H7 (cell line): ENCODE measurements around the gene NAV2. TPM values are rescaled to one million over a fixed set of nuclear protein-coding genes. Genes with fewer than 3 reads are reported as not detected.

ENCODE experiments used
- DNase-seq: peaks from one replicate; pipeline ENCODE4 v3.0.0; 2012
- H3K27me3 ChIP-seq: 2 replicates; pipeline ENCODE4 v1.6.0; 2011; ENCODE audit warnings: mild to moderate bottlenecking, low read length; ENCODE audit not compliant: control insufficient read depth, insufficient read depth
- H3K36me3 ChIP-seq: replicated peaks from 2 replicates; pipeline ENCODE4 v1.5.1; 2011; ENCODE audit warnings: low read length; ENCODE audit not compliant: control insufficient read depth, insufficient read depth
- H3K4me3 ChIP-seq: 2 replicates; pipeline ENCODE4 v1.5.1; 2011; ENCODE audit warnings: low read depth, mild to moderate bottlenecking, control low read depth, low read length, moderate library complexity; ENCODE audit not compliant: insufficient read depth
- total RNA-seq: library from RNA; depleted of rRNA; stranded (reverse); fragments of >200 nt; shearing (Covaris generic); gene quantifications from 2 replicates; pipeline ENCODE4 v1.2.3, GENCODE V29; 2014

The NAV2 gene
- total RNA-seq, 1 experiment from 2014 or later: 11.1 TPM

GRCh38 chr11:19697721-19698121, 14.9 kb upstream of the NAV2 start:
- Histone ChIP-seq H3K36me3 (no peaks in the 10 kb centered on the region), H3K4me3 (no peak overlapping the region), H3K27me3 (no peaks in the 10 kb centered on the region; the same call in 1 of the 2 replicates)
- DNase-seq: peak; percentile 56

GRCh38 chr11:19698493-19699292, 13.9 kb upstream of the NAV2 start:
- H3K36me3 ChIP-seq: no peaks in the 10 kb centered on the region
- no peaks in the 10 kb centered on the region; the same call in 1 of the 2 replicates for H3K27me3 ChIP-seq
- no peak overlapping the region for H3K4me3 ChIP-seq
- no peak for DNase-seq

- H3K4me3 ChIP-seq: no peak overlapping the region
- no peaks in the 10 kb centered on the region; the same call in 1 of the 2 replicates for H3K27me3 ChIP-seq
- H3K36me3 ChIP-seq: no peaks in the 10 kb centered on the region
- DNase-seq: no peak
Measured at GRCh38 chr11:19701421-19701820, 11.2 kb upstream of the NAV2 start.

GRCh38 chr11:19702620-19703019, 10.0 kb upstream of the NAV2 start:
- no peaks in the 10 kb centered on the region; the same call in 1 of the 2 replicates for H3K27me3 ChIP-seq

GRCh38 chr11:19703211-19703610, 9.4 kb upstream of the NAV2 start:
- no peaks in the 10 kb centered on the region; the same call in 1 of the 2 replicates for H3K27me3 ChIP-seq
- H3K36me3 ChIP-seq: no peaks in the 10 kb centered on the region
- no peak overlapping the region for H3K4me3 ChIP-seq
- DNase-seq: no peak

More at GRCh38 chr11:19702620-19703019, 10.0 kb upstream of the NAV2 start:
- no peak for DNase-seq
- Histone ChIP-seq H3K4me3 (no peak overlapping the region), H3K36me3 (no peaks in the 10 kb centered on the region)

GRCh38 chr11:19704213-19704612, 8.4 kb upstream of the NAV2 start:
- no peaks in the 10 kb centered on the region; the same call in 1 of the 2 replicates for H3K27me3 ChIP-seq

GRCh38 chr11:19705936-19706335, 6.7 kb upstream of the NAV2 start:
- H3K4me3 ChIP-seq: no peak overlapping the region
- no peaks in the 10 kb centered on the region; the same call in 1 of the 2 replicates for H3K27me3 ChIP-seq
- DNase-seq: no peak
- no peaks in the 10 kb centered on the region for H3K36me3 ChIP-seq

More at GRCh38 chr11:19704213-19704612, 8.4 kb upstream of the NAV2 start:
- Histone ChIP-seq H3K4me3 (no peak overlapping the region), H3K36me3 (no peaks in the 10 kb centered on the region)
- no peak for DNase-seq

- Histone ChIP-seq H3K36me3 (no peaks in the 10 kb centered on the region), H3K4me3 (peak overlapping the region; percentile 49), H3K27me3 (peaks cover 36% of the 10 kb centered on the region)
- DNase-seq: peak; percentile 71
Measured at GRCh38 chr11:19711911-19712280, 741 bp upstream of the NAV2 start.

- H3K36me3 ChIP-seq: no peaks in the 10 kb centered on the region
- peak overlapping the region; percentile 45 for H3K4me3 ChIP-seq
- DNase-seq: peak; percentile 71
- H3K27me3 ChIP-seq: peaks cover 36% of the 10 kb centered on the region
Measured at GRCh38 chr11:19713196-19714021, 772 bp downstream of the NAV2 start.

- DNase-seq: peak; percentile 61
- H3K27me3 ChIP-seq: peaks cover 36% of the 10 kb centered on the region
- peak overlapping the region; percentile 45; the same call in 1 of the 2 replicates for H3K4me3 ChIP-seq
- H3K36me3 ChIP-seq: no peaks in the 10 kb centered on the region
Measured at GRCh38 chr11:19714022-19714386, 1.4 kb downstream of the NAV2 start.

- DNase-seq: peak; percentile 70
- H3K4me3 ChIP-seq: peak overlapping the region; percentile 45; the same call in 1 of the 2 replicates
- peaks cover 36% of the 10 kb centered on the region for H3K27me3 ChIP-seq
- H3K36me3 ChIP-seq: no peaks in the 10 kb centered on the region
Measured at GRCh38 chr11:19714387-19715363, 2.0 kb downstream of the NAV2 start.

- DNase-seq: no peak
- peaks cover 36% of the 10 kb centered on the region for H3K27me3 ChIP-seq
- no peak overlapping the region for H3K4me3 ChIP-seq
- no peaks in the 10 kb centered on the region for H3K36me3 ChIP-seq
Measured at GRCh38 chr11:19715373-19715772, 2.7 kb downstream of the NAV2 start.

GRCh38 chr11:19718051-19718450, 5.4 kb downstream of the NAV2 start:
- H3K4me3 ChIP-seq: no peak overlapping the region
- H3K36me3 ChIP-seq: no peaks in the 10 kb centered on the region
- DNase-seq: no peak
- peaks cover 30% of the 10 kb centered on the region for H3K27me3 ChIP-seq

GRCh38 chr11:19718951-19719350, 6.3 kb downstream of the NAV2 start:
- DNase-seq: no peak
- H3K27me3 ChIP-seq: peaks cover 21% of the 10 kb centered on the region
- H3K36me3 ChIP-seq: no peaks in the 10 kb centered on the region

More at GRCh38 chr11:19718951-19719350, 6.3 kb downstream of the NAV2 start:
- H3K4me3 ChIP-seq: no peak overlapping the region
